ENCODE measurements around the gene APOA4.
A peak's percentile ranks its signal among the peaks of the same experiment; 100 is the strongest.

- TF ChIP-seq CTCF (IDR thresholded peaks at IDR 0.05; ENCODE audit: low read depth, low read length, missing input control) (no peak), RAD21 (IDR thresholded peaks at IDR 0.05) (peak in 1 of 2 donors; percentile 17), JUND (IDR thresholded peaks at IDR 0.05) (no peak), TAF1 (conservative IDR thresholded peaks at IDR 0.05) (no peak), GABPA (IDR thresholded peaks at IDR 0.05 in 1 of 2, conservative IDR thresholded peaks at IDR 0.05 in 1 of 2) (no peak), REST (IDR thresholded peaks at IDR 0.05) (no peak), SP1 (IDR thresholded peaks at IDR 0.05) (no peak)
These were observed 25.3 kb downstream of the APOA4 start for GRCh38 chr11:116797816-116798215.
